ENCODE results near the gene CRLF1. TPM values are rescaled to one million over a fixed set of nuclear protein-coding genes. Genes with fewer than 3 reads are reported as not detected.

Gene CRLF1
- total RNA-seq, 2 experiments from 2014 or later, result not detected

DNA sequence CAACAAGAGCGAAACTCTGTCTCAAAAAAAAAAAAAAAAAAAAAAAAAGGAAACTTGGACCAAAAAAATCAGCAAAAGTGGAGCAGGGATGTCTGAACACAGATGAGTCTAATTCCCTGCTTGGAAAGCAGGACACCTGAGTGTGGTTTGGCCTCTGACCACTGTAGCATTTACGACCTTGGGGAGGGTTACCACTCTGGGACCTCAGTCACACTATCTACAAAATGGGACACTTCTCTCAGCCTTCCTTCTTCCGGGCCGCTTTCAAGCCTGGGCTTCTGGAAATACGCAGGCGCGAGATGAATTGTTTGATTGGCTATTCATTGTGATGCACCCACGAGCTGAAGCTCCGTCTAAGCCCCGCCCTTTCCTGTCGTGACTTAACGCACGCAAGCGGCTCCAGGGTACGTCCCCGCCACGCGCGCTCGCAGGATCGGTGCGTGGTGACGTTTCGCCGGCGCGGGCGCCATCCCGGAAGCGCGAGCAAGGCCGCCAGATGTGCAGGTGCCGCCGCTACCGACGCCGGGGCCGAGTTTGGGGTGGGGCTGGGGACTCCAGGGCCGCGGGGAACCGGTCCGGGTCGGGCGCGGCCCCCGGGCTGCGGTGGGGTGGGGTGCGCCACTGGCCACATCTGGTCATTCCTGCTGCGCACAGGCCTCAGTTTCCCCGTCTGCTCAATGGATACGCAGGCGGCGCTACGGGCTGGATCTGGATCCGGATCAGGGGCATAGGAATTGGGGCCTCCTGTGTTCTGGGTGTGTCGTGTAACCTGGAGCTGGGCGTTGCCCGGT, 49.0 kb downstream of the CRLF1 start, which contains the start of gene KXD1:
KXD1 (plus strand) TSS at position 460 of the 791 bp plus-strand sequence. CDS start 4,187 bp downstream, outside the sequence.
- peak within 1 kb of the TSS; percentile 93 for H3K4me3 Mint-ChIP-seq
- DNase-seq, result peak; percentile 99
- H3K27ac Mint-ChIP-seq, result peak within 1 kb of the TSS; percentile 92
- H3K36me3 Mint-ChIP-seq (ENCODE audit: low read depth), result peaks cover 4% of the 10 kb centered on the region
- intact Hi-C loops (cut with micrococcal nuclease), result loop anchor here (1.0 kb wide), 6 partner anchors 13 to 362 kb away; partner anchors contain the start of genes COPE, DDX49, ELL and JUND
- H3K27me3 Mint-ChIP-seq (ENCODE audit: low read depth), result no peaks in the 10 kb centered on the region
- no peaks in the 10 kb centered on the region for H3K9me3 Mint-ChIP-seq
- CTCF ChIA-PET, result interaction anchor here (0.7 to 5.0 kb wide), 5 partner anchors 8 to 95 kb away, joined by 3 to 26 read pairs (median 5); partner anchors contain the start of genes ELL and REX1BD
- H3K4me1 Mint-ChIP-seq (ENCODE audit: low read depth), result peaks cover 24% of the 10 kb centered on the region

DNA sequence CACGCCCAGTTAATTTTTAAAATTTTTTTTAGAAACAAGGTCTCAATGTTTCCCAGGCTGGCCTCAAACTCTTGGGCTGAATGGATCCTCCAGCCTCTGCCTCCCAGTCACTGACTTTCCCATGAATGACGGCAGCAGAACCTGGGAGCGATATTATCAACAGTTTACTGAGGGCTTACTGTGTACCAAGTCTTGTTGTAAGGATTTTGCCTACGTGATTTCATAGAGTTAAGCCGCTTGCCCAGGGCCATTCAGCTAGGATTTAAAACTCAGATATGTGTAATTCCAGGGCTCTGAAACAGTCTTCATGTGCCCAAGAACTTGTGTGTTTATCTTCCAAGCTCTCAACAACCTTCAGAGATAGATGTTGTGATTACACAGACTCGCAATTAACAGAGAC, 55.0 kb downstream of the CRLF1 start:
- Mint-ChIP-seq H3K27me3 (ENCODE audit: low read depth) (no peaks in the 10 kb centered on the region), H3K4me3 (no peak overlapping the region), H3K9me3 (no peaks in the 10 kb centered on the region), H3K4me1 (ENCODE audit: low read depth) (no peaks in the 10 kb centered on the region), H3K36me3 (ENCODE audit: low read depth) (no peaks in the 10 kb centered on the region), H3K27ac (no peak overlapping the region)
- CTCF ChIA-PET, result no interaction called here
- intact Hi-C loops (cut with micrococcal nuclease), result no loop called here
- no peak for DNase-seq

DNA sequence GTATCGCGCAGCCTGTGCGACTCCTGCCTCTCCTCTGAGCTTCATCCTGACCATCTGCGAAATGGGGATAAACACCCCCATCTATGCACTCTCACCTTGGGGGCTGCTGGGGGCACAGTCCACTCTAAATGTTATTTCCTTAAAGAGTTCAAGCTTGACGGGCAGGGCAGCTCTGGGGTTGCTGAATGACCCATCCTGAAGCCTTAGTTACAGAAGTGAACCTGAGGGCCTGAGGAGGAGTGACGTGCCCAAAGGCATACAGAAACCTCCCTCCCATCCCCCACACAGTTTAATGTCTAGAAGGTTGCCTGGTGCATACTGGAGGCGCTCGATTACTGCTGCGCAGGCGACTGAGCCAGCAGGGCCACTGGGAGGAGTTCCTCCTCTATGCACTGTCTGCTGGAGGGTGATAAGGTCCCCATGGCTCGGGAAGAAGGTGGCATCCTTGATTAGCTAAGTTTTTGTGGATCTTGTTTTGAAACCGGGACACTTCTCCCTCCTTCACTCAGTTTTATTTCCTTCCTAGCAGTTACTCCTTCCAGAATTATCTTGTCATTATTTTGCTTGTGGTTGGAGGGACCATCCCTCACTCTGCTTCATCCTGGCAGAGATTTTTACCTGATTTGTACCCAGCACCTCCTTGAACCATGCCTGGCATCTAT, 62.7 kb downstream of the CRLF1 start:
- CTCF ChIA-PET, result interaction anchor here (0.7 to 2.2 kb wide), 12 partner anchors 10 to 303 kb away, joined by 3 to 12 read pairs (median 4); partner anchors contain the start of gene ELL
- DNase-seq, result peak; percentile 92
- Mint-ChIP-seq H3K36me3 (ENCODE audit: low read depth) (peaks cover 3% of the 10 kb centered on the region), H3K27ac (peak overlapping the region; percentile 95), H3K4me1 (ENCODE audit: low read depth) (peaks cover 21% of the 10 kb centered on the region), H3K27me3 (ENCODE audit: low read depth) (no peaks in the 10 kb centered on the region), H3K4me3 (peak overlapping the region; percentile 88), H3K9me3 (no peaks in the 10 kb centered on the region)
- intact Hi-C loops (cut with micrococcal nuclease), result loop anchor here (1.0 to 2.0 kb wide), 8 partner anchors 13 to 489 kb away; partner anchors contain the start of genes ARMC6, COPE, DDX49 and ELL

Other genes starting within 250 kb of the CRLF1 start
- gene GDF15, start 220.6 kb downstream of the CRLF1 start, total RNA-seq, result under 1 TPM in 1 of 2 experiments, not detected in 1; 0.20 TPM
- not detected for gene LRRC25, start 209.2 kb downstream of the CRLF1 start, total RNA-seq
- 10 to 100 TPM; 62.6 to 71.4 TPM for gene SSBP4, start 187.4 kb downstream of the CRLF1 start, total RNA-seq
- 10 to 100 TPM; 12.3 to 14.3 TPM for gene ISYNA1, start 168.7 kb downstream of the CRLF1 start, total RNA-seq
- gene ELL, start 84.7 kb downstream of the CRLF1 start, total RNA-seq, result 10 to 100 TPM; 14.1 TPM
- gene FKBP8, start 63.2 kb downstream of the CRLF1 start, total RNA-seq, result 100 to 1,000 TPM; 161 to 163 TPM
- 10 to 100 TPM; 86.7 TPM for gene KXD1, start 48.9 kb downstream of the CRLF1 start, total RNA-seq
- 1,000 to 10,000 TPM; 1,997 to 2,122 TPM for gene UBA52, start 34.9 kb downstream of the CRLF1 start, total RNA-seq
- gene REX1BD, start 18.0 kb downstream of the CRLF1 start, total RNA-seq, result 10 to 100 TPM; 62.9 to 68.5 TPM
- under 1 TPM; 0.21 to 0.40 TPM for gene TMEM59L, start 6.1 kb upstream of the CRLF1 start, total RNA-seq
- gene KLHL26, start 30.2 kb upstream of the CRLF1 start, total RNA-seq, result 10 to 100 TPM in 1 of 2 experiments, 1 to 10 TPM in 1; 8.9 to 12.0 TPM
- gene CRTC1, start 76.9 kb upstream of the CRLF1 start, total RNA-seq, result 1 to 10 TPM; 4.0 to 4.2 TPM
- not detected for gene COMP, start 184.5 kb upstream of the CRLF1 start, total RNA-seq
- gene UPF1, start 225.2 kb upstream of the CRLF1 start, total RNA-seq, result 100 to 1,000 TPM in 1 of 2 experiments, 10 to 100 TPM in 1; 95.0 to 105 TPM

All from activated naive CD4-positive, alpha-beta T cell treated with anti-CD3 and anti-CD28 coated beads for 36 hours (primary cell).